ENCODE data around the gene CISH.

Gene CISH

DNA sequence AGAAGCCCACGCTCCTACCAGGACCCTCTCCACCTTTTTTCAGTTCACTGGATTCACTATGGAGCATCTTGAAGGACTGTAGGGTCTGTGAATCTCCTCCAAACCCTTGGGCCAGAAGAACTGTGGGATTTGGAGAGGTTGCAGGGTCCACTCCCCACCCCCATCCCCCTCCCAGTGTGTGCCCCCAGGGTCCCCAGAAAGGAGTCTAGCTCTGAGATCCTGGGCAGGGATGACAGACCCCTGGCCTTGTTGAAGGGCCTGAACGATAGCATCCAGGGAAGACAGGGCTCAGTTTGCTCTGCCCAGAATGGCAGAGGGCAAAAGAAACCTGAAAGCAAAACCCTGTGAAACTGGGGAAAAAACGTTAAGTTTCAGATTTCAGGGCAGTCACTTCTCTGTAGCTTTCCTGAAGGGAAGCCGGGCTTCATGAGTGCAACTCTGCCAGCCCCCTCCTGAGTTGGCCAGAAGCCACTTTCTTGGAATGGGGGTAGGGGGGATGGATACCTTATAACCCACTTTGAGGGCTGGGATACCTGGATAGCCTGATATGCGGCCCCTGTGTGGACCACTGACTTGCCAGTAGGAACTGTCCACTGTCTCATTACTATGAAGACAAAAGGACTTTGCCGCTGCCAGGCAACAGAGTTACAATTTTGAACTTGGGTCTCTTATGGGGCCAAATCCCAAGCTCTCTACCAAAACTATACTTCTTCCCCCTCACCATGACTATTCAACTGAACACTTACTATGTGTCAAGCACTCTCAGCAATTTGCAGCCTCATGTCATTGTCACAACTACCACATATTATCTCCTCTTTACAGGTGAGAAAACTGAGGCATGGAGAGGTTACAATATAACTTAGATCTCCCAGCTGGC lies 1.6 kb upstream of the CISH start:
- ATAC-seq (no peak), DNase-seq (peak; percentile 27)

DNA sequence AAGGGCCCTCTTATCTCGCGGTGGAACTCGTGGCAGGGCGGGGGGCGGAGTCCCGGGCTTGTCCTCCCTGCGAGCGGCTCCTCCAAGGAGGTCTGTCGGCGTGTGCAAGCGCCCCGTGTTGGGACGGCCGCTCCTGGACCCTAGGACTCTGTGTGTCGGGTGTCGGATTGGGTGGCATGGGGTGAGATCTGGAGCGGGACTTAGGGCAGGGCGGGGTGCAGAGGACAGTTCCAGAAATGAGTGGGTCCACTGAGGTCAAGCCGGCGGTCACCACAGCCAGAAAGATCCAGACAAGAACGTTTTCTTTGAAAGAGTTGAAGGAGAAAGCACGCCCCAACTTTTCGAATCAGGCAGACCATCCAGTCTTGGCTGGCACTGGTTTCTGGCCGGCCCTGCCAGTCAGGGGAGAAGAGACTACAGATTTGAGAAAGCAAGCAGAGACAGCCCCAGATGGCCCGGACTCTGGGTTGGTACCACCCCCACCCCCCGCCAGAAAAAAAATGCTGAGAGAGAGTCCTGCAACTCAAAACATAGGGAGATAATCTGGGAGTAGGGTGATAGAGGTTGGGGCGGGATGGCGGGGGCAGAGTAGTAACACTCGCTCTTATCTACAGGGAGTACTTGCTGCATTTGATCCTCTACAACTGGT lies 784 bp upstream of the CISH start:
- DNase-seq = no peak
- ATAC-seq = no peak

DNA sequence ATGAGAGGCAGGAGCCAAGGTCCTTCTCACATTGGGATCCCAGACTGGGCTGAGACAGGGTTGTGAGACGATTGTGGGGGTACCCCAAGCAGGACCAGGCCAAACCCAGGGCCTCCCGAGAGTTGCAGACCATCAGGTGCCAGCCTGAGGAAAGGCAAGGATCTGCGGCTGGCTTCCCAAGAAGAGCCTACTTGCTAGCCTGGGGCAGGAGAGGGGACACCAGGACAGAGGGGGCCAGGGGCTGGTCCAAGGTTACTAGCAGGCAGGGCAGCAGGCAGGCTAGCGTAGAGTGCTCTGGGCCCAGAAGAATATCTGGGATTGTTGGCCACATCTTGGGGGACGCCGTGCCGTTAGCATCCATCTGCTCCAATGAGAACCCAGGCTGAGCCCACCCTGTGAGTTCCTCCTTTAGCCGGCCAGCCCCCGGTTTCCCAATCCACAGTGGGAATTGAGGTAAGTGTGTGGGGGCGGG lies 546 bp downstream of the CISH start:
- DNase-seq (no peak), ATAC-seq (no peak)

DNA sequence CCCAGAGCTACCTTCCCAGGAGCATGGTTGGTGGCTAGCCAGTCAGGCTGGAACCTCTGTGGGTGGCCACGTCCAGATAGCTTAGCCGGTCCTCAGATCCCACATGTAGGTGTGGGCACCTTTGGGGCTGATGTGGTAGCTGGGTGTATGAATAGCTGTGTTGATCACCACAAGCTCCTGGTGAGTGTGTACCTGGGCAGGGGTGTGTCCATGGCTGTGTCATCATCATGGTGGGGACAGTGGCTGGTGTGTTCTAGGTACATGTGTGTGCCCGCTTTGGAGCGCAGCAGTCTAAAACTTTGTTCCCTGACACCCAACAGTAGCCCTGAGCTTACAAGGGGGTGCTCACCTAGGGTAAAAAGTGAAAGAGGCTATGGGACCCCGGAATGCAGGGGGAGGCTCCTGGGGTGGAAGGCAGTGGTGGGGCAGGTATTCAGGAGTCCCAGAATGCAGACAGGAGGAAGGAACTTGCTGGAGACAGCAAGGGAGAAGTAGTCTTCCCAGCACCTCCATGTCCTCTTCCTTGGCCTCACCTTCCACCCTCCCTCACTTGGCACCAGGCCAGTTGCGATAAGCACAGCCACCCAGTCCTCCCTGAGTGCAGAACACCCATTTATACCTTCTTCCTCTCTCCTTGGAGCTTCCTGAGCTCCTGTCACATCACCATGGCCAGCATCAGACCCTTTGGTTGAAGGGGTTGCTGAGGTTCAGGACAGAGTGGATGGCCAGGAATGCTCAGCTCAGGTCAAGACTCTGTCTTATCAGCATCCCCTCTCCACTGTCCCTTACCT lies 1.2 kb downstream of the CISH start:
- DNase-seq (peak; percentile 55), ATAC-seq (no peak)

DNA sequence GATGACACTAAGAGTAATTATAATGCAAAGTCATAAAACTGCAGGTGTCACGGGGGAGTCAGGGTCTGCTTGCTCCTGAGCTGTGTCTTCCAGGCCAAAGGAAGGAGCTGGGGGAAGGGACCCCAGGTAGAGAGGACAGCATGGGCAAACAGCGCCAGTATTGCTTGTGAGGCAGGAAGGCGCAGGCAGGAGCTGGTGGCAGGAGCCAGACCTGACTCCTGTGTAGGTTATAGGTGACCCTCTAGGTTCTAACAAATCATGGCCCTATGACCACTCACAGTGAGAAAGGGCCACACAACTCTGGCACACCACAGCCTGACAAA lies 1.9 kb downstream of the CISH start:
- DNase-seq = peak; percentile 38
- ATAC-seq = no peak

DNA sequence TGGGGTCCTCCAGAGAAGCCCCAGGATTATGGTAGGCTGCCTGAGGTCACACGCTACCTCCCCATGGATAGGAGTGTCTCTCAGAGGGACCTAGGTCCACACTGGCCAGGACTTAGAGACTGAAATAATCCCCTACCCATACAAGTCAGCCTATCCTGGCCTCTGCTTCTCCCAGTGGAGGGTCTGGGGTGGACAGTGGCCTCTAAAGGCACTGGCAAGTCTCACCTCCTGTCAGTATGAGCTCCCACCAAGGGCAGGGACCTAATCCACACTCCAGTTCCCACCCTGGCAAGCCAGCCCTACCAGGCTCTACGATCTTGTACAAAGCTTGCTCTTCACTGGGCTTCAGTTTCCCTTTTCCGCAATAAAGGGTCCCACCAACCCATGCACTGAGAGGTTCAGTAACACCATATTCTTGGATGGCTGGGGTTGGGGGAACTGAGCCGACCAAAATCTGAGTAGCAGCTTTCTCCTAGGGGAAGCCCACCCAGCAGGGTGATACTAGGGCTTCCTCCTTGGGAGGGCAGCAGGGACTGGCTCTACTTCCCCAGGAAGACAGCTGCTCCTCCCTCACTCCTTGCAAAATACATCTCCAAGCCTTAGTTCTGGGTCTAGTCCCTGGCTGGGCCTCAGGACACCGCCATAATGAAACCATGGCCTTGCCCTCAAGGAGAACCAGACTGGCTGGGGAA lies 2.4 kb downstream of the CISH start:
- ATAC-seq (no peak), DNase-seq (no peak)

DNA sequence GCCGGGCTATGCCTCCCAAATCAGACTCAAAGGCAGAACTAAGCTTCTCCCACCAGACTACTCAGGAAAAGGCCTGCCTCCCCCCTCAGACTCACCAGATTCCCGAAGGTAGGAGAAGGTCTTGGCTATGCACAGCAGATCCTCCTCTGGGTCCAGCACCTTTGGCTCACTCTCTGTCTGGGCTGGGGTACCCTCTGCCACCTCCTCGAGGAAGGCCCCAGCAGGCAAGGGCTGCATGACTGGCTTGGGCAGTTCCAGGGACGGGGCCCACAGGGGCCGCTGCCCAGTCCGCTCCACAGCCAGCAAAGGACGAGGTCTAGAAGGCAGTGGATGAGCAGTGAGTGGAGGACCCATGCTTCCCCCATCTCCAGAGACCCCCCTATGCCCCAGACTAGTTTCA lies 3.3 kb downstream of the CISH start:
- ATAC-seq = no peak
- DNase-seq = peak; percentile 28

DNA sequence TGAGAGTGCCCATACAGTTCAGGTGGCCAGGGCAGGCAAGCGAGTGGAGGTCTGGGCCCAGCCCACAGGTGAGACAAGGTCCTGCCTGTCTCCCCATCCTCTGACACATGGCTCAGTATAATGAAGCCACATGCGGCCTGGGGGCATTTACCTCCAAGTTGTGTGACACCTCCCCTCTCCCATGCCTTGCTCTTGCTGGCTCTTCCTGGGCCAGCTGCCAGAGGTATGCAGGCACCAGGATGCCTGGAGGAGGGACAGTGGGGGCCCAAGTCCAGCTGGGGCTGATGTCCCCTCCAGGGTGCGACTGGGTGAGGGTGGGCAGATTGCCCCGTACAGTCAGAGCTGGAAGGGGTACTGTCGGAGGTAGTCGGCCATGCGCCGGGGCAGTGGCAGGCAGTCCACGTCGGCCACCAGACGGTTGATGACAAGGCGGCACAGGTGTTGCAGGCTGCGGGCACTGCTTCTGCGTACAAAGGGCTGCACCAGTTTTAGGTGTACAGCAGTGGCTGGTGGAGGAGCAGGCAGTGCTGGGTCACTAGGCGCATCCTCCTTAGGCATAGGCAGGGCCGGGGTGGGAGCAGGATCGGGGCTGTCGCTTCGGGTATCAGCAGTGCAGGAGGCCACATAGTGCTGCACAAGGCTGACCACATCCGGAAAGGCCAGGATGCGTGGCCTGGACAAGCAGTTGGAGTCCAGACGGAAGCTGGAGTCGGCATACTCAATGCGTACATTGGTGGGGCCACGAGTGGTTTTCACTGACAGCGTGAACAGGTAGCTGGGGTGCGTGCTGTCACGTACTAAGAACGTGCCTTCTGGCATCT lies 4.1 kb downstream of the CISH start:
- peak; percentile 57 for DNase-seq
- no peak for ATAC-seq

DNA sequence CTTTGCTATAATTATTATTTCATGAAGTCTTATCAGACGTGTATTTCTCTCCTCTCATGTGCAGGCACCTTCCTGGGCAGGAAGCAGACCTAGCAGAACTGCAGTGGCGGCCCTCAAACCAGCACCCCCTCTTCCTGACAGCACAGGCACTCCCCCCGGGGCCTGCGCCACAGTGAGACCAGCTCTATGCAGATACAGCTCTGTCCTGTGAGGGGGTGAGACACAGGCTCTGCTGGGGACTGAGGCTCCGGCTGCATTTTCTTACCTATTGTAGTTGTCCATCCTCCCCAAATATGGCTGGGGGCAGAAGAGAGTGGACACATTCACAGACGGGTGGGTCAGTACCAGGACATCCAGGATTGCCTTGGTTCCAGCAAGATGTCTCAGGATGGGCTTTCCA lies 5.0 kb downstream of the CISH start:
- ATAC-seq (no peak), DNase-seq (peak; percentile 60)

DNA sequence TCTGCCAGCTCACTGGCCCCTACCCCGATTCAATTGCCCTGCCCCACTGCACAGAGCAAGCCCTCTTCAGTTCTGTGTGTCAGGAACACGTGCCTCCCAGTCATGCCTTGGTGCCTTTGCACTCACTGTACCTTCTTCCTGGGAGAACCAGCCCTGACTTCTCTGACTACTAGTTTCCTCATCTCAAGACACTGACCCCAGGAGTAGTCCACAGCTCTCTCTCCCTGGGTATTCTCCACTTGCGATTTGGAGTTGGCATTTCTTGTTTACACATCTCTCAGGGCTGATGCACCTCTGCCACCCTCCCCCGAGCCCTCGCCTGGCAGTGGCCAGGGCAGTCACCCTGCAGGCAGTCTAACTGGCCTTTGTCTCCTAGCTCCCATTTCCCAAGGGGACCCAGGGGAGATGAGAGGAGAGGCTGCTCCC lies 5.7 kb downstream of the CISH start:
- ATAC-seq (no peak), DNase-seq (peak; percentile 43)

DNA sequence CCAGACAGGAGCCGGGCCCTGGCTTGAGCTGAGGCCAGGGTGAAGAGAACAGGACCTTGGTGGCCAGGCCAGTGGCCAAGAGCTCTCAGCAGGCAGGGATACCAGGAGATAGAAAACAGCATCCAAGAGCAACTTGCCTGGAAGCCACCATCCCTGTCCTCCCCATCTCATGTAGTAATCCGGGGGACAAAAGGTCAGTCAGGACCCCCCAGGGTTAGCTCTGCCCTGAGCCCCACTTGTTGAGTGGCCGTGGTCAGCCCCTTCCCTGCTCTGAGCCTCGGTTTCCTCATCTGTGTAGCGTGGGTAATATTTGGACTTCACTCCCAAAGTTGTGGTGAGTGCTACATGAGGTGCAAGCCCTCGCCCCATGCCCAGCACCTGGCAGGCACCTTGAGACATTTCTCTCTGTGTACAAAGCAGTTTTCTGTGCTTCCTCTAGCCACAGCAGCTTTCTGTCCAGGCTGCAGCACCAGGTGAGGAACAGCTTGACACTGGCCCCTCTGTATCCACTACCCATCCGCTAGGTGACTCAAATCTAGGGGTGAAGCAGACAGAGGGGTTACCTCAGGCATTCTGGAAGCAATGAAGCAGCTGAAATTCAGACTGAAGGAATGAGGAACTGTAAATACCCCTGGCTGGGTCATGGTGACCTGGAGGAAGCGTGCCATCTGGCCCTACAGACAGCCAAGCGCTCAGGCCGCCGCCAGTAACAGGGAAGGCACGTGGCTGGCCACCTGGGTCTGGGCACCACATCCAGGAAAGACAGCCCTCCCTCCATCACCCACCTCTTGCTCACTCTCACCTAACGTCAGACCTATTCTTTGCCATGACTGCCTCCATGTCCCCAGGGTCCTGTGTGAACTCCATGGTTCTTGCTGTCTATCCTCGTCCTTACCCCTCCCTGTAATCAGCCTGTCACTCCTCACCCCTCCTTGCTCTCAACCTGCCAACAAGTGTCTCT lies 6.7 kb downstream of the CISH start:
- peak; percentile 52 for DNase-seq
- ATAC-seq = no peak

DNA sequence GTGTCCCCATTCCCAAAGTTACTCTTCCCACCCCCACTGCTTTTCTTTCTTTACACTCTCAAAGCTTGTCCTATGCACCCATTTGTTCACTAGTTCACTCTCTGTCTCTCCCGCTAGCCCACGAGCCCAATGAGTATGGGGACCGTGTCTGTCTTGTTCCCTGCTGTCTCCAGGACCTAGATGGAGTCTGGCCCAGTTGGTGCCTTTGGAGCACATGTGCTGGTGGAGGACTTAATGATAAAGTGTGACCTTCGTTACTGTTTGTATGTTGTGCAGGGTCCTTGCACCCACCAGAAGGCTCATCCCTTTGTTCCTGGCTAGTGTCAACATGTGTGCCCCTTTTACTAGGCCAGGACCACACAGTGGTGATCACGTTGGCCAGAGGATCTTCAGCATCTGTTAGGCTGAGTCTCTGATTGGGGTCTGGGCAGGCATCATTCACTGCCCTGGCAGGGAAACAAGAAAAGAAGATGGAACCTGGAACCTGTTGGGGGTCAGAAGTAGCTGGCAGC lies 7.4 kb downstream of the CISH start:
- ATAC-seq (no peak), DNase-seq (no peak)

DNA sequence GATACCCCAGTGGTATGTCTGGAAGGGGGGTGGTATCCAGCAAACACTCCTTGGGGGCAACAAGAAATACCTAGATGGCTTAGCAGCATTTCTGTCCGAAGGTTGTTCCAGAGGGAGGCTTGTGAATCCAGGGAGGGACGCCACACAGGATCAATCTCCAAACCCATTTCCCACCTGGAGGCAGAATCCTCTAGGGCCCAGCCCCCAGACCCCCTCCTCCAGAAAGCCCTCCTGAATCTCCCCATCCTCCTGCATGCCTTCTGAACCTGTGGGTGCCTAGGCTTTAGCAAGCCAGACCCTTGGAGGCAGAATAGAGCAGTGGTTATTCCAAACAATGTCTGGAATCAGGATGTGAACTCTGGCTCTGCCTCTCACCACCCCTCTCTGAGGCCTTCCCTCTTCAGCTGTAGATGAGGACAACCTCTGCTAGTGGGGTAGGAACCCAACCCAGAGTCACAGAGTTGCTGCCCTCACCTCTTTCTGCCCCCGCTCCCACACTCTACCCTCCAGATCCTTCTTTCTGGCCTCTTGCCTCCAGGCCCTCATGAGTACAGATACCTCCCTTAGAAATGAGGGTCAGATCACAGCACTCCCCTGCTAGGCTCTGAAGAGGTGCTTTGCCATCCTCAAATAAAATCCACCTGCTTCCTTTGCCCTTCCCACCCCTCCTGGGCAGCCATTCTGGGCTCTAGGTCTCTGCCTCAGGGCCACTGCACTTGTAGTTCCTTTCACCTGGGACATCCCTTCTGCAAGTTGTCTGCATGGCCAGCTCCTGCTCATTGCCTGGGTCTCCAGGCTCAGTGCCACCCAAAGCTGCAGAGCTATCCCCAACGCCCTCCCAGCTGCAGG lies 8.1 kb downstream of the CISH start:
- peak; percentile 35 for DNase-seq

DNA sequence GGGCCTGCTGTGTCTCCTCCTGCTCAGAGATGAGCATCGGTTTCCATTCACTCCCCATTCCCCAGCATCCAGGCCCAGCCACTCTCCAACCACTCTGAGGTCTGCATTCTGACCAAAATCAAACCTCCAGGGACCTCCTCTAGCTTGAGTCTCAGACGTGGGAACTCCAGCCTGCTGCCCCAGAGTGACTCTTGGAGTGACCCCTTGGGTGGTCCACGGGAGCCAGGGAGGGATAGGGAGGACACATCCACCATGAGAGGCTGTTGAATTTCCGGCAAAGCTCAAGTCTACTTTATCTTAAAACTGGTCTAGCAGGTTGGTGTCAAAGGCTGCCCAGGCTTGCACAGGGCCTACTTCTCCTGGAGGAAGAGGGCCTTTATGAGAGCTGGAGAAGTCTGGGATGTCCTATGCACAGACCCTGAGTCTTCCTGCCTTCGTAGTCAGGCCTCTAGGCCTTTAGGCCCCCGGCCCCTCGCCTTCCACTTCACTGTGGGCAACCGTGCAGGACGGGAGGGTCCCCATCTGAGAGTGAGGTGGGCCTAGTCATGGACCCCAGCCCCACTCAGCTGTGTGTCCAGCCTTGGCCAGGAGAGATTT lies 8.9 kb downstream of the CISH start:
- DNase-seq (no peak), ATAC-seq (no peak)

More for the DNA sequence above, 8.1 kb downstream of the CISH start:
- no peak for ATAC-seq

DNA sequence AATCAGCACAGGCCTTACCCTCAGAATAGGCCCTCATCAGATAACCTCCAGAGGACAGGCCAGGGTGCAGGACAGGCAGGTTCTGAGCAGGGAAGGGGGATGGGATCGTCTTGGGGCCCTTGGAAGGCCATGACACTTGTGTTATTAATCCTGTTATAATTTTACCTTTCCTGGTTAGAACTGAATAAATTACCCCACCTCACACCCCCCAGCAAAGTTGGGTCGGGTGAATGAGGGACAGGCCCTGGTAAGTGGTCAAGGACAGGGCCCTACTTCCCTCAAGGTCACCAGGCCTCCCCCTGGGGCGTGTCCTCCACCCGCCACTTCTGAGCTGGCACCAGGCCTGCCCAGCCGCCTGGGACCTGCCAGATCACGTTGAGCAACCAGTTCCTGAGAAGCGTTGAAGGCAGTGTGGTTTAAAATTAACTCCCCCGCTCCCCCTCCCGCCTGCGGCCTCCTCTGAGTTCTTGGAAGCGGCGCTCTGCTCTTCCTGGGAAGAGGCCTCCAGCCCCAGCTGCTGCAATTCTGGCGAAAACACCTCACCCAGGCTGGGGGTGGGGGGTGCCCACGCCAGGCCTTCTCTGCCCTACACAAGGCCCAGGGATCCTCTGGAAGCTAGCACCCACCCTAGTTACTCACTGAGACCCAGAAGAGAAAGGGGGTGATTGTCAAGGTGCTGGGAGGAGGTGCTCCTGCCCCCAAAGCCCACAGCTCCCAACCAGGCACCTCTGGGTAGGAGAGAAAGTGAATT lies 10.6 kb downstream of the CISH start:
- DNase-seq (peak; percentile 90), ATAC-seq (peak; percentile 67)

DNA sequence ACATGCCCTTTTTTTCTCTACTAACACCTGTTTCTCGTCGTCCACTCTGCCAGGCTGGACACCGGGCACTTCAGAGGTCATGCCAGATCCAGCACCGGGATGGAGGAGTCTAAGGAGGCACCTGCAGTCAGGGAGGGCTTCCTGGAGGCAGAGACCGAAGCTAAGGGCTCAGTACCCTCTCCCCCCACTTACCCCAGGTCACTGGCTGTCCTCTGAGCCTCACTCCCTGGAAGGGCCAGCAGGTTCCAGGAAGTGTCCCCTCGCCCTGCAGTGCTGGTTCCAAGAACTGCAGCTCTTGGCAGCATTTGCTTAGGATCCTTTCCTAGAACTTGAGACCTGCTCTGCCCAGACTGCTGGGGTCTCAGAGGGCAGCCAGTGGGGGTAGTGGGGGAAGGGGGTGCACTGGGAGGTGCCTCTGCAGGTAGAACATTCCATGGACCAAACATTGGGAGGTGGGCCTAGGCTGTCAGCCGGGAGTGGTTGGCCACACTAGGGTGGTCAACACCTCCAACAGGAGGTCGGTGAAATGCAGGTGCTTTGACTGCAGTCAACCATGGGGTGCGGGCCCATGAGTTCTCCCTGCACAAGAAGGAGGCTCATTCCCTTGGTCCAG lies 11.3 kb downstream of the CISH start:
- no peak for ATAC-seq

DNA sequence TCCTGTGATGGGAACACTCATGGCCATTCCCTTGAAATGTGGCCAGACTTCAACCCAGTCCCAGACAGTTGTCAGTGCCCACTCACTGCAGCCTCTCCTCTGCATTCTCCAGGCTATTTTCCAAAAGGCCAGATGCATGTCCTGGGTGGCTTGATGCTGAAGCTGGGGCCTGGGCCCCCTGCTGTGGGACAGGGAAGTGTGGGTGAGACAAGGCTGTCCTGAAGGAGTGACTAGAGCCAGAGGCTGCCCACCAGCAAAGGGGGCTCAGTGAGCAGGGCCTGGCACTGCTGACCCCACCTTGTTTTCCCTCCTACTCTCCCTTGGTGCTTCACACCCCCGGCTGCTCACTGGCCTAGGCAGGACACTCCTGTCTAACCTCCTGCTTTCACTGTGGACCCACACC lies 11.9 kb downstream of the CISH start:
- ATAC-seq = no peak
- no peak for DNase-seq

More for the DNA sequence above, 11.3 kb downstream of the CISH start:
- DNase-seq = peak; percentile 56

Measured in stimulated activated naive CD8-positive, alpha-beta T cell treated with anti-CD3 and anti-CD28 coated beads, Interleukin-15, Interleukin-2, amounts not matched to agents 100 U/mL and 50 U/mL, for 24 hours (primary cell).